ENCODE data around the gene CDC45.

Gene CDC45

DNA sequence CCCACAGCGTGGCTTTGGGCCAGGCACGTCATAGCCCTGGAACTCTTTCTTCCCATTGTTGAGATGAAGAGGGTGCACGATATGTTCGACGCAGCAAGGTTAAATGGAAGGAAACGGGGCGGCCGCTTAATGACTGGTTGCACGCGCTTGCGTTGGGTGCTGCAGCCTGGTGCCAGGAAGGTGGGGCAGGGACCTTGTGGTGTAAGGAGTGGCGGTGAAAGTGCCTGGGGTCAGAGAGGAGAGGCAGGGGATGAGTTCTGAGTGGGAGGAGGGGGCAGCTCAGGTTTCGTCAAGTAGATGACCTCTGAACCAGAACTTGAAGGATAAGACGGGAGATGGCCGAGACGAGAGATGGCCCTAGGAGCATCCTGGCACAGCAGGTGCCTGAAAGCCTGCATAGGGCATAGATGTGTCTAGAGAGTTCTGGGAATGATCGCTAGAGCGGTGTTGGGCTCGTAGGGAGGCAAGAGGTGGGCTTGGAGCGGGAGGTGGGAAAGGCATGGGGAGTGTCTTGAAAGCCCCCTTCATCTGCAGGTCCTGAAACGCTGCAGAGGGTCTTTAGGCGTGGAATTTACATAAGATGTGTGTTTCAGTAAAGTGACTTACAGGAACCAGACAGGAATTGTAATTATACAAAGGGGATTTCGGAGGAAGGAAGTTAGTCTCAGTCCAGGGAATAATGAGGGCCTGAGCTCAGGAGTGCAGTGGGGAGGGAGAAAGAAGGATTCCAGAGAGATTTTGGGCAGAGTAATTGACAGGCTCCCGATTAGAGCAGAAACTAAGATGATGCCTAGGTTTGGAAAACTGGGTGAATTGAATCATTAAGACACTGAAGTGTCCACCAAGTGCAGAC lies 87.7 kb downstream of the CDC45 start:
- no peak for DNase-seq

DNA sequence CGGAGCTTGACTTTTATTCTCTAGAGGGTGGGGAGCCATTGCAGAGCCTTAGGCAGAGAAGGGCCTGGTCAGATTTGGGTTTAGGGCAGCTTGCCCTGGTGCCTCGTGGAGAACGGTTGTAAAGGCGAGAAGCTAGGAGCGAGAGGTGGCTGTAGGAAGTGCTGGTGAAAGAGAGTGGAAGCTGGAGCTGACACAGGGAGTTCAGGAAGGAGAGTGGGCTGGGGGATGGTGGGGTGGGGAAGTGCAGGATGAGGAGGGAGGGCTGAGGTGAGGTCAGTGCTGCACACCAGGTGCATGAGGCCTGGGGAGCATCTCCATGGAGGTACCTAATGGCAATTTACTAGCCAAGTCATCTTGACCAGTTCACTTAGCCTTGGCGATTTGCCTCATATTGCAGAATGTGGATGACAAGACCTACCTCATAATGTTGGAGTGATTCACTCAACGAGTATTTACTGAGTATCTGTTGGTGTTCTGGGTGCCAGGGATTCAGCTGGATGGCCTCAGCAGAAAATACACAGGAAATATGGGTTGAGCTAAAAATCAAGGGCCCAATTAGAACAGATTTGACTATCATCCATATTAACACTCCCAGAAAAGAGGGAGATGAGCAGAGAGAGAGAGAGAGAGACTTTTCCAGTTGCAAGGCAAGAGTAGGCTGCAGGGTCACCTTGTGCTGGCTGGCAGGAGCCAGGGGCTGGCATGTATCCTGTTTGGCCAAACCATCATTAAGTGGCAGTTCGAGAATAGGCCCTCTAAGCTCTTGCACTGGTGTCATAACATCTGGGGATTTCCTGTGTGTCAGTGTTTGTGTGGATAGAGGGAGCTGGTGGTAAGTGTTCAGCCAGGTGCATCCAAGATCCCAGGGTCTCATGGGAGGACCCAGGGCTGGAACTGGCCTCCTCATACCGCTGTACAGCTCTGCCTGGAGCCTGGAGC lies 88.9 kb downstream of the CDC45 start:
- no peak for DNase-seq

DNA sequence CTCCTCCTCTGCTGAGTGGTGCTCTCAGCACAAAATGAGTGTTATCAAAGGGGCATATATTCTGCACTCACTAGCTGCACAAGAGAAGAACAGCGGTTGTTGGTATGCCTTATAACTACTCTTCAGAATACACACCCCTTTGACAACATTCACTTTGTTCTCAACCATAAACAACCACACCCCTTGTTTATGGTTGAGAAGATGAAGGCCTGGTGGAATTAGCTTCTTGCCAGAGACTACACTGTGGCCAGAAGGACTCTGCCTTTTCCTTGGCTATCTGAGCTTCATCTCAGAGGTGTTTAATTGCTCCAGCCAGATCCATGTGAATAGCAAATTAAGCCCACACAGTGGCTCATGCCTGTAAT lies 89.5 kb downstream of the CDC45 start:
- DNase-seq = no peak

DNA sequence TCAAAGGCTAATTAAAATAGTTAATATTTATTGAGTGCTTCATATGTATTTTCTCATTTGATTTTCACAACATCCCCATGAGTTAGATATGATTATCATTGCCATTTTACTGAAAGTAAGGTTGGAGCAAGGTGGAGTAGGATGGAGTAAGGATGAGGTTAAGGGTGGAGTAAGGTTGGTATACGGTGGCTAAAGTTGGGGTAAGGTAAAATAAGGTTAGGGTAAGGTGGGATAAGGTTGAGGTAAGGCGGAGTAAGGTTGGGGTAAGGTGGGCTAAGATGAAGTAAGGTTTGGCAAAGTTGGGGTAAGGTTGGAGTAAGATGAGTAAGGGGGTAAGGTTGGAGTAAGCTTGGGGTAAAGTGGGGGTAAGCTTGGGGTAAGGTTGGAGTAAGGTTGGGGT lies 90.3 kb downstream of the CDC45 start:
- DNase-seq = no peak

All from CD4-positive, alpha-beta T cell treated with Interleukin-15 for 1 hour (primary cell).